Fibroblast of mammary gland (primary cell): ENCODE results near the gene KATNB1.
"Not testable (repeated sequence)": the region's sequence is repeated elsewhere in the genome, so short reads cannot be mapped to it uniquely, and the experiment has no call there.

Experiments used
- DNase-seq: peaks from one replicate; pipeline ENCODE4 v3.0.0-alpha.2; 2010; ENCODE audit warnings: low read depth
- H3K4me3 ChIP-seq: 2 replicates; pipeline ENCODE4 v1.5.1; 2011; ENCODE audit warnings: low read depth, mild to moderate bottlenecking, low read length, moderate library complexity; ENCODE audit not compliant: control insufficient read depth
- CTCF ChIP-seq: conservative IDR thresholded peaks from 2 replicates; pipeline ENCODE4 v1.5.1; 2011; ENCODE audit warnings: low read depth, low read length, inconsistent platforms; ENCODE audit not compliant: control insufficient read depth, insufficient read depth

The KATNB1 gene

GRCh38 chr16:57781349-57781740 is 45.8 kb downstream of the KATNB1 start:
- DNase-seq: no peak
- H3K4me3 ChIP-seq: no peak overlapping the region
- no peak for TF ChIP-seq CTCF

- DNase-seq: peak; percentile 49
- no peak for TF ChIP-seq CTCF
- no peak overlapping the region for H3K4me3 ChIP-seq
These were observed 46.4 kb downstream of the KATNB1 start for GRCh38 chr16:57781741-57782606.

- H3K4me3 ChIP-seq, DNase-seq: not testable (repeated sequence)
These were observed 47.1 kb downstream of the KATNB1 start for GRCh38 chr16:57782607-57783055.

GRCh38 chr16:57783116-57783515 is 47.5 kb downstream of the KATNB1 start:
- H3K4me3 ChIP-seq: no peak overlapping the region
- no peak for DNase-seq
- TF ChIP-seq CTCF: no peak

- no peak for TF ChIP-seq CTCF
- no peak for DNase-seq
- H3K4me3 ChIP-seq: no peak overlapping the region
These were observed 48.3 kb downstream of the KATNB1 start for GRCh38 chr16:57783883-57784282.

GRCh38 chr16:57784334-57784733 is 48.8 kb downstream of the KATNB1 start:
- no peak for DNase-seq
- no peak for TF ChIP-seq CTCF
- H3K4me3 ChIP-seq: no peak overlapping the region

- TF ChIP-seq CTCF: no peak
- DNase-seq: no peak
- no peak overlapping the region for H3K4me3 ChIP-seq
These were observed 49.8 kb downstream of the KATNB1 start for GRCh38 chr16:57785385-57785784.
